ENCODE measurements around the gene MAD1L1.

GRCh38 chr7:2074691-2075090, 158.1 kb downstream of the MAD1L1 start:
- TF ChIP-seq CTCF (conservative IDR thresholded peaks at IDR 0.05; ENCODE audit: low read length) = no peak
- no peak for TF ChIP-seq EZH2phosphoT487 (IDR thresholded peaks at IDR 0.05; ENCODE audit: borderline replicate concordance, low read depth, low read length)

Data from OCI-LY7 (cell line).